VCaP (cell line): ENCODE data around the gene DEFB119.
"Not testable (repeated sequence)": the region's sequence is repeated elsewhere in the genome, so short reads cannot be mapped to it uniquely, and the experiment has no call there.

ENCODE experiments used
- H3K27ac ChIP-seq: fragments of 450-650 bp; 2 replicates; pipeline ENCODE4 v1.5.1; 2017
- TF ChIP-seq, protein P1 (sequence below): fragments of 450-650 bp; conservative IDR thresholded peaks from 2 replicates; pipeline ENCODE4 v1.5.1; 2017; ENCODE audit warnings: mild to moderate bottlenecking, moderate library complexity

DEFB119 gene

DNA sequence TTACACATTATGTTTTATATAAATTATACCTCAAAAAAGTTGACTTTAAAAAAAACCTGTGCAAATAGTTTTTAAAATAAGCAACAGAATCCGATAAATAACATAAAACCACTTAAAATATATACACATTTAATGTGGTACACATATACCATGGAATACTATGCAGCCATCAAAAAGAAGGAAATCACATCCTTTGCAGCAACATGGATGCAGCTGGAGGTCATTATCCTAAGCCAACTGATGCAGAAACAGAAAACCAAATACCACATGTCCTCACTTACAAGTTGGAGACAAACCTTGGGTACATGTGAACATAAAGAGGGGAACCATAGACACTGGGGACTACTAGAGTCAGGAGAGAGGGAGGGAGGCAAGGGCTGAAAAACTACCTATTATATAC is 19.6 kb upstream of the DEFB119 start:
- H3K27ac ChIP-seq: no peak overlapping the region
- TF ChIP-seq, protein P1, sequence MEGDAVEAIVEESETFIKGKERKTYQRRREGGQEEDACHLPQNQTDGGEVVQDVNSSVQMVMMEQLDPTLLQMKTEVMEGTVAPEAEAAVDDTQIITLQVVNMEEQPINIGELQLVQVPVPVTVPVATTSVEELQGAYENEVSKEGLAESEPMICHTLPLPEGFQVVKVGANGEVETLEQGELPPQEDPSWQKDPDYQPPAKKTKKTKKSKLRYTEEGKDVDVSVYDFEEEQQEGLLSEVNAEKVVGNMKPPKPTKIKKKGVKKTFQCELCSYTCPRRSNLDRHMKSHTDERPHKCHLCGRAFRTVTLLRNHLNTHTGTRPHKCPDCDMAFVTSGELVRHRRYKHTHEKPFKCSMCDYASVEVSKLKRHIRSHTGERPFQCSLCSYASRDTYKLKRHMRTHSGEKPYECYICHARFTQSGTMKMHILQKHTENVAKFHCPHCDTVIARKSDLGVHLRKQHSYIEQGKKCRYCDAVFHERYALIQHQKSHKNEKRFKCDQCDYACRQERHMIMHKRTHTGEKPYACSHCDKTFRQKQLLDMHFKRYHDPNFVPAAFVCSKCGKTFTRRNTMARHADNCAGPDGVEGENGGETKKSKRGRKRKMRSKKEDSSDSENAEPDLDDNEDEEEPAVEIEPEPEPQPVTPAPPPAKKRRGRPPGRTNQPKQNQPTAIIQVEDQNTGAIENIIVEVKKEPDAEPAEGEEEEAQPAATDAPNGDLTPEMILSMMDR: no peak

DNA sequence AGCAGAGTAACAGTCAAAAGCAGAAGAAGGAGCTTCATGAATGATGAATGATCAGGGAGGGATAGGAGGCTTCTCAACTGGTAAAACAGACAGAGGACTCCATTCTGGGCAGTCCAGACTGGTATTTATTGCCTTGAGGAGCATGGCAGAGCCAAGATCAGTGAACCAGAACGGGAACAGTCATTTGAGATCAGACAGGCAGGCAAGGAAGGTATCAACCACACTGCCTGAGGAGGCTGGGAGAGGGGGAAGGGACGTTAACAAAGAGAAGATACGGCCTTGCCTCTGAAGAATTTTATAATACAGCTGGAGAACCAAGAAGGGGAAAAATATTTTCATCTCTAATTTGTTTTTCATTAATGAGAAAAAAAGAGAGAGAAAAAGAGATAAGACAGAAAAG is 15.7 kb upstream of the DEFB119 start, which contains the start of gene DEFB121:
Gene DEFB121 (minus strand): TSS at position 101 of the 400 bp plus-strand sequence. CDS start 63 bp downstream, at position 38.
- TF ChIP-seq, protein P1: no peak
- H3K27ac ChIP-seq: no peak within 1 kb of the TSS

DNA sequence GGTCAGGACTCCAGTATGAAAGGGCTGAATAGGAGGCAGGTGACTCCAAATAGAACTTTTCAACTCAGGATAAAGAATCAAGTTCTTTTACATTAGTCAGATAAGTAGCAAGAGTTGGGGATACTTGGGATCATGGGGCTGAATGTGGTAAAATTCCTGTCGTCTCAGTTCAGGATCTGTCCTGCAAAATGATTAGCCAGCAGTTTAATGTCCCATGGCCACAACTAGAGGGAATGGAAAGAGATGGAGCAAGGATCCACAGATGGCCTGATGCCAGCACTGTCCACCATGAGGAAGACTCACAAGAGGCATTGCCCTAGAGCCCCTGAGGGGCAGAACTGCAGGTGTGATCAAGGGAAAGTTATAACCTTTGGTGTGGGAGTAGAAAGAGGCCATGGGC is 13.5 kb upstream of the DEFB119 start:
- TF ChIP-seq, protein P1: no peak
- H3K27ac ChIP-seq: no peak overlapping the region

DNA sequence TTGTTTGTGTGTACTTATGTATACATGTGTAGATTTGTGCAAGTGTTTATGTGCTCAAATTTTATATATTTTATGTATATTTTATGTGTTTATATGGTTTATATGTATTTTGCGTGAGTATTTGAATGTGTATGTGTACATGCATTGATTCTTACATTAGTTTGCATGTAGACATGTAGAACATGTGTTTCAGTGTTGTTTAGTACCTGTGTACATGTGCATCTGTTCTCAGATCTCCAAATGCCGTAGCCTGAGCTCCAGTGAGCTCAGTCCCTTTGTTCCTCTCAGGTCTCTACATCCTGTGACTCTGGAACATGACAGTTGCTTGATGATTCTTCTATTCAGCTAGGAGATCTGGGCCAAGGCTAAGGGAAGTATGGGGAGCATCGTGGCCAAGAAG is 4.5 kb upstream of the DEFB119 start:
- no peak overlapping the region for H3K27ac ChIP-seq
- TF ChIP-seq, protein P1: no peak

DNA sequence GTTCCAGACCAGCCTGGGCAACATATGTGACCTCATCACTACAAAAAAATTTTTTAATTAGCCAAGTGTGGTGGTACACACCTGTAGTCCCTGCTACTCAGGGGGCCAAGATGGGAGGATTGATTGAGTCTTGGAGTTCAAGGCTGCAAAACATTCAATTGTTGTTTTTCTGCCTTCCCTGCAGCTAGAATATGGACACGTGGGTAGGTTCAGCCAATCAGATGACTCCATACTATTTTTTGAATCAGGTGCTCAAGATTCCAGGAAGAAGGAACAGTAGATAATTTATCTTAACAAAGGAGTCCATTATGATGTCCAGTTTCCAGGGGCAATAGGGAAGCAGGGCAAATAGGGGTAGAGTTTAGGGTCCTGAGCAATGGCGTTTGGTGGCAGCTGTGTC is 2.4 kb upstream of the DEFB119 start:
- TF ChIP-seq, protein P1: no peak
- no peak overlapping the region for H3K27ac ChIP-seq

DNA sequence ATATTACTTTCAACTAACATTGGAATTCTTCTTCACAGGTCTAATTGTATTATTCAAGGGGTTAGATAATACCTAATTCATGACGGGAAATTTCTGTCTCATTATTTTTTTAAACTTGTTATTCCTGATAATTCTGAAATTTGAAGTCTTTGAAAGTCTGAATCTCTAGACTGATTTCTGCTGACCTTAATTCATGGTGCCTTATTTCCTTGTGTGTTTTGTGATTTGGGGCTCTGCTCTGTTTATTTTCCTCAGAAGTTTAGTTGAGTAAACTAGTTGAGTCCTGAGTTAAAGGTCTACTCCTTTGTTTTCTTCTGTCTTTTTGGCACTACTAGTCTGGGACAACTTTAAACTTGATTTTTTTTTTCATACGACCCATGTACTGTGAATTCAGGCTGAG is 16.0 kb downstream of the DEFB119 start:
- TF ChIP-seq, protein P1: no peak
- H3K27ac ChIP-seq: no peak overlapping the region

DNA sequence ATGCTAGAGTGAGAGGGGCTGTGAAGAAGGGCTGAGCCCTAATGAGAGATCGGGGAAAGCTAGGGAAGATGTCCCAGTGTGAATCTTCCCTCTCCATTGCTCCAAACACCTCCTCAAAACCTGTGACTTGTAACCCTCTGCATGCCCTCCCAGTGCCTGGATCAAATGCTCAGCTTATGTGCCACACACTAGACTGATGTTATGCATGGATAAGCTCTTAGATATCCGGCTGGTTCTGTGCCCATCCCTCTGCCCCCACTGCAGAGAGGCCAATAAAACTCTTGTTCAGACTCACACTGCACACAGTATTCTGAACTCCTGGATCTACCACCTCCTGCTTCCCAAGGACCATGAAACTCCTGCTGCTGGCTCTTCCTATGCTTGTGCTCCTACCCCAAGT is 22.1 kb downstream of the DEFB119 start, which contains the start of gene DEFB118:
Gene DEFB118 (plus strand): TSS at position 301 of the 400 bp plus-strand sequence. CDS start 50 bp downstream, at position 351.
- no peak within 1 kb of the TSS for H3K27ac ChIP-seq
- TF ChIP-seq, protein P1: no peak

DNA sequence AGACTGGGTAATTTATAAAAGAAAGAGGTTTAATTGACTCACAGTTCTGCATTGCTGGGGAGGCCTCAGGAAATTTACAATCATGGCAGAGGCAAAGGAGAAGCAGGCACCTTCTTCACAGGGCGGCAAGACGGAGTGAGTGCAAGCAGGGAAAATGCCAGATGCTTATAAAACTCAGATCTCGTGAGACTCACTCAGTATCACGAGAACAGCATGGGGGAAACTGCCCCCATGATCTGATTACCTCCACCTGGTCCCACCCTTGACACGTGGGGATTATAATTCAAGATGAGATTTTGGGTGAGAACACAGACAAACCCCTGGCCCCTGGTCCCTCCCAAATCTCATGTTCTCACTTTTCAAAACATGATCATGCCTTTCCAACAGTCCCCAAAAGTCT is 26.1 kb downstream of the DEFB119 start:
- not testable (repeated sequence) for H3K27ac ChIP-seq
